Measurements from ENCODE around the gene DOCK10. TPM values are rescaled to one million over a fixed set of nuclear protein-coding genes. Genes with fewer than 3 reads are reported as not detected.

The DOCK10 gene
- total and polyA plus RNA-seq, 10 of the 15 experiments (the other 5 are each of a cell fraction or from before 2014, with no cell fraction given), result 16.9 to 120 (median 85.5) TPM

DNA sequence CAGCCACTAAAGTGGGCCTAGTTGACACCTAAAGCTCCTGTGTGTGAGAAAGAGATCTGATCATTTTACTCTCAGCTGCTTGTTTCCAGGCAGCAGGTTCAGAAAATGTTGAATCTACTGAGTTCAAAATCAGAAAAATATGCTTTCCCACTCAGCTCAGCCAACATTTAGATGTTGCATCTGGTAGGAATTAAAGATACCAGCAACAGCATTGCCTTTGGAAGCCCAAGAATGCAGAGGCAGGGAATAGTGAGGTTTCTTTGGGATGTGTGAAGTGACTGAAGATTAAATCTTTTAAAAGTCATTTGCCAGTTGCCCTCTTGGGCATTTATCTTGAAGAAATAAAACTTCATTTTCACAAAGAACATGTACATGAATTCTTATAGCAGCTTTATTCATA is 33.9 kb upstream of the DOCK10 start (continued):
- TF ChIP-seq, protein P1, sequence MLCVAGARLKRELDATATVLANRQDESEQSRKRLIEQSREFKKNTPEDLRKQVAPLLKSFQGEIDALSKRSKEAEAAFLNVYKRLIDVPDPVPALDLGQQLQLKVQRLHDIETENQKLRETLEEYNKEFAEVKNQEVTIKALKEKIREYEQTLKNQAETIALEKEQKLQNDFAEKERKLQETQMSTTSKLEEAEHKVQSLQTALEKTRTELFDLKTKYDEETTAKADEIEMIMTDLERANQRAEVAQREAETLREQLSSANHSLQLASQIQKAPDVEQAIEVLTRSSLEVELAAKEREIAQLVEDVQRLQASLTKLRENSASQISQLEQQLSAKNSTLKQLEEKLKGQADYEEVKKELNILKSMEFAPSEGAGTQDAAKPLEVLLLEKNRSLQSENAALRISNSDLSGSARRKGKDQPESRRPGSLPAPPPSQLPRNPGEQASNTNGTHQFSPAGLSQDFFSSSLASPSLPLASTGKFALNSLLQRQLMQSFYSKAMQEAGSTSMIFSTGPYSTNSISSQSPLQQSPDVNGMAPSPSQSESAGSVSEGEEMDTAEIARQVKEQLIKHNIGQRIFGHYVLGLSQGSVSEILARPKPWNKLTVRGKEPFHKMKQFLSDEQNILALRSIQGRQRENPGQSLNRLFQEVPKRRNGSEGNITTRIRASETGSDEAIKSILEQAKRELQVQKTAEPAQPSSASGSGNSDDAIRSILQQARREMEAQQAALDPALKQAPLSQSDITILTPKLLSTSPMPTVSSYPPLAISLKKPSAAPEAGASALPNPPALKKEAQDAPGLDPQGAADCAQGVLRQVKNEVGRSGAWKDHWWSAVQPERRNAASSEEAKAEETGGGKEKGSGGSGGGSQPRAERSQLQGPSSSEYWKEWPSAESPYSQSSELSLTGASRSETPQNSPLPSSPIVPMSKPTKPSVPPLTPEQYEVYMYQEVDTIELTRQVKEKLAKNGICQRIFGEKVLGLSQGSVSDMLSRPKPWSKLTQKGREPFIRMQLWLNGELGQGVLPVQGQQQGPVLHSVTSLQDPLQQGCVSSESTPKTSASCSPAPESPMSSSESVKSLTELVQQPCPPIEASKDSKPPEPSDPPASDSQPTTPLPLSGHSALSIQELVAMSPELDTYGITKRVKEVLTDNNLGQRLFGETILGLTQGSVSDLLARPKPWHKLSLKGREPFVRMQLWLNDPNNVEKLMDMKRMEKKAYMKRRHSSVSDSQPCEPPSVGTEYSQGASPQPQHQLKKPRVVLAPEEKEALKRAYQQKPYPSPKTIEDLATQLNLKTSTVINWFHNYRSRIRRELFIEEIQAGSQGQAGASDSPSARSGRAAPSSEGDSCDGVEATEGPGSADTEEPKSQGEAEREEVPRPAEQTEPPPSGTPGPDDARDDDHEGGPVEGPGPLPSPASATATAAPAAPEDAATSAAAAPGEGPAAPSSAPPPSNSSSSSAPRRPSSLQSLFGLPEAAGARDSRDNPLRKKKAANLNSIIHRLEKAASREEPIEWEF (IDR thresholded peaks at IDR 0.05; ENCODE audit: insufficient replicate concordance, low read depth, low read length), result no peak
- TF ChIP-seq NRF1 (conservative IDR thresholded peaks at IDR 0.05; ENCODE audit: low read depth, low read length), result no peak
- no peak for TF ChIP-seq SREBF1 (IDR thresholded peaks at IDR 0.05; ENCODE audit: low read length)

DNA sequence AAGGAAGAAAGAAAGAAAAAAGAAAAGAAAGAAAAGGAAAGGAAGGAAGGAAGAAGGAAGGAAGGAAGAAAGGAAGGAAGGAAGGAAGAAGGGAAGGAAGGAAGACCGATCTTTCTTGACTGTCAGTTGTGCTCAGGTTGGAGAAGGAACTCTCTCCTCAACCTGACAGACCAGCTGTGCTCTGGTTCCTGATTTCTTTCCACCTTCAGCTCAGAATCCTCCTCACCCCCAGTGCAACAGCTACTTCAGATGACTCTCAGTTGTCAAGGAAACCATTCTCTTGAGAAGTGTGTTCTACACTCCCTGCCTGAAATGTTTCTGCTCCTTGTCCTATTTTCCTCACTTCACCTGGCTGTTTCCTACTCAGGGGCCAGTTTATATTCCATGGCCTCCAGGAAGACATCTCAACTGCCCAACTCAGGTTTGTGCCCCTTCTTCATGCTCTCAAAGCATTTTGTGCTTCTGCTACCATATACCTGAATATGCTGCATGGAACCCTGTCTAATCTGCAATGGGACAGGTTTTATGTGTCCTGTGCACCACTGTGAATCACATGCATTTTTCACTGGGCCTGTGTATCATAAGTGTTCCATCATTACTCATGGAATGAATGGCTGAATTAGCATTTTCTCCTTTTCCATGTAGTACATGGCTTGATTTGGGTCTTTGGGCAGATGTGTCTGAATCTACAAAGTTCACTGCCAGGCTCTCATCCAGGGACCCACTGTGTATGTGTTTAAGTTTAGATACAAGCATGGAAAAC is 32.8 kb upstream of the DOCK10 start:
- TF ChIP-seq NR2C1 (IDR thresholded peaks at IDR 0.05), result no peak
- no peak for TF ChIP-seq POU2F2 (IDR thresholded peaks at IDR 0.05; ENCODE audit: borderline replicate concordance, low read depth, low read length)
- H4K20me1 ChIP-seq (ENCODE audit: control insufficient read depth, insufficient read depth), result no peaks in the 10 kb centered on the region
- intact Hi-C loops (cut with micrococcal nuclease; ENCODE audit: unreplicated experiment), result no loop called here
- H3K4me1 ChIP-seq (ENCODE audit: control insufficient read depth, insufficient read depth, low read length), result no peaks in the 10 kb centered on the region
- H3K79me2 ChIP-seq (ENCODE audit: control insufficient read depth, insufficient read depth, low read length), result no peaks in the 10 kb centered on the region
- no peak overlapping the region for H2AFZ ChIP-seq (ENCODE audit: control insufficient read depth, low read depth, low read length)
- 28% methylated on average over 1 of the region's 1 CpG for WGBS (ENCODE audit: insufficient coverage, insufficient replicate concordance, low lambda C conversion rate, missing lambda C conversion rate)
- H3K27me3 ChIP-seq (replicated peaks in 1 of 2; ENCODE audit: control insufficient read depth in 2 of 2, insufficient read depth in 2 of 2, low read length in 1 of 2), result no peaks in the 10 kb centered on the region; a peak in 1 of 4 replicates
- SMC1A ChIA-PET (ENCODE audit: uncharacterized antibody, unreplicated experiment), result interaction anchor here (1.1 kb wide), 1 partner anchor 14 kb away, joined by 4 read pairs; no protein-coding TSS in a partner anchor
- RAD21 ChIA-PET (ENCODE audit: unreplicated experiment), result no interaction called here
- no TSS peak for BruUV-seq (replicated peaks)
- in situ Hi-C loops (cut with MboI), result no loop called here
- H3K4me3 ChIP-seq, result no peak overlapping the region
- no peak overlapping the region for H3K4me2 ChIP-seq (ENCODE audit: control insufficient read depth, insufficient read depth)
- no peak overlapping the region for H3K27ac ChIP-seq (ENCODE audit: control insufficient read depth, insufficient read depth)
- POLR2A ChIA-PET, result no interaction called here
- CTCF ChIA-PET, result no interaction called here
- ATAC-seq (no peak), DNase-seq (ENCODE audit: low read depth, low spot score) (no peak), FAIRE-seq (no peak)
- no peaks in the 10 kb centered on the region for H3K36me3 ChIP-seq (ENCODE audit: control insufficient read depth in 2 of 2, insufficient read depth in 2 of 2, low read length in 1 of 2)
- H3K9me3 ChIP-seq (replicated peaks; ENCODE audit: control insufficient read depth, insufficient read depth, low read length), result no peaks in the 10 kb centered on the region
- H3K9ac ChIP-seq (ENCODE audit: control insufficient read depth, insufficient read depth, low read length), result no peak overlapping the region
